ENCODE results near the gene ZNF789. TPM values are rescaled to one million over a fixed set of nuclear protein-coding genes. Genes with fewer than 3 reads are reported as not detected.

ZNF789 gene
- total and polyA plus RNA-seq, 2 of the 13 experiments (the other 11 are each of a cell fraction or from before 2014, with no cell fraction given), result 19.8 to 25.1 TPM

- Histone ChIP-seq H3K4me1 (ENCODE audit: insufficient read depth, low read length) (peaks cover 9% of the 10 kb centered on the region), H3K27ac (ENCODE audit: extremely low read length, insufficient read depth, low read length) (no peak overlapping the region), H3K4me2 (ENCODE audit: low read depth, low read length) (no peak overlapping the region), H3K36me3 (replicated peaks in 1 of 2; ENCODE audit: control insufficient read depth in 1 of 2, insufficient read depth in 2 of 2, low read length in 2 of 2) (peaks cover 4 to 35% of the 10 kb centered on the region in 2 experiments; a peak in 4 of 5 replicates), H3K79me2 (ENCODE audit: insufficient read depth, low read length) (no peaks in the 10 kb centered on the region), H3K9me3 (ENCODE audit: low read length) (no peaks in the 10 kb centered on the region), H2AFZ (ENCODE audit: low read length) (no peak overlapping the region), H3K27me3 (ENCODE audit: control insufficient read depth in 1 of 2, insufficient read depth in 2 of 2, low read length in 2 of 2) (no peaks in the 10 kb centered on the region), H3K9ac (ENCODE audit: insufficient read depth, low read depth, low read length) (no peak overlapping the region), H4K20me1 (ENCODE audit: insufficient read depth, low read length) (no peaks in the 10 kb centered on the region), H3K4me3 (replicated peaks in 1 of 3; ENCODE audit: insufficient read depth in 1 of 3, low read depth in 2 of 3, low read length in 3 of 3) (no peak overlapping the region)
- ATAC-seq, result no peak
- TF ChIP-seq GZF1 (CRISPR knock-in tag; IDR thresholded peaks at IDR 0.05) (no peak), ZNF12 (CRISPR knock-in tag; IDR thresholded peaks at IDR 0.05) (no peak), ZNF343 (CRISPR knock-in tag; IDR thresholded peaks at IDR 0.05) (no peak), ZNF17 (CRISPR knock-in tag; IDR thresholded peaks at IDR 0.05) (no peak), CREB3 (CRISPR knock-in tag; IDR thresholded peaks at IDR 0.05) (no peak), ATAD3A (CRISPR knock-in tag; IDR thresholded peaks at IDR 0.05) (no peak), RCOR2 (CRISPR knock-in tag; IDR thresholded peaks at IDR 0.05) (no peak), CAMTA2 (CRISPR knock-in tag; IDR thresholded peaks at IDR 0.05; ENCODE audit: borderline replicate concordance) (no peak), RFX3 (CRISPR knock-in tag; IDR thresholded peaks at IDR 0.05) (no peak), ZNF562 (CRISPR knock-in tag; IDR thresholded peaks at IDR 0.05; ENCODE audit: borderline replicate concordance) (no peak), ZBTB7B (CRISPR knock-in tag; IDR thresholded peaks at IDR 0.05) (no peak), ERF (CRISPR knock-in tag; IDR thresholded peaks at IDR 0.05) (no peak), ZNF44 (CRISPR knock-in tag; IDR thresholded peaks at IDR 0.05) (no peak), GPN1 (CRISPR knock-in tag; IDR thresholded peaks at IDR 0.05; ENCODE audit: borderline replicate concordance) (no peak)
- BruUV-seq (replicated peaks), result no TSS peak
- no peak for FAIRE-seq
- WGBS (ENCODE audit: low lambda C conversion rate), result 99% methylated on average over 5 of the region's 5 CpGs
- POLR2A ChIA-PET, result no interaction called here
- intact Hi-C loops (cut with micrococcal nuclease; ENCODE audit: unreplicated experiment) (no loop called here), in situ Hi-C loops (cut with HindIII; ENCODE audit: extremely low pct_ligation_motif_present, low pct_unique_long_range_greater_than_20kb) (no loop called here)
- CTCF ChIA-PET (ENCODE audit: low intra/inter-chr PET ratio, low total read pairs), result no interaction called here
- DNase-seq (ENCODE audit: low spot score), result no peak
Measured at GRCh38 chr7:99485094-99485493, 12.4 kb downstream of the ZNF789 start.

Measured in HepG2 (cell line).